IMR-90 (cell line): ENCODE results near the gene FLVCR2.

Source experiments
- BHLHE40 ChIP-seq: fragments of 150-350 bp; IDR thresholded peaks from 2 replicates; pipeline ENCODE4 v1.6.1; 2016; ENCODE audit warnings: mild to moderate bottlenecking, low read depth, low read length
- MAFK ChIP-seq: IDR thresholded peaks from 2 replicates; pipeline ENCODE4 v1.6.1; 2012; ENCODE audit warnings: low read depth, low read length, improper control_type of control experiment
- POLR2A ChIP-seq: IDR thresholded peaks from 2 replicates; pipeline ENCODE4 v1.6.1; 2012; ENCODE audit warnings: mild to moderate bottlenecking, low read depth, low read length
- RAD21 ChIP-seq: IDR thresholded peaks from 2 replicates; pipeline ENCODE4 v1.6.1; 2012; ENCODE audit warnings: low read length, improper control_type of control experiment
- SMC3 ChIP-seq: fragments of 150-350 bp; IDR thresholded peaks from 2 replicates; pipeline ENCODE4 v1.6.1; 2016; ENCODE audit warnings: low read depth, mild to moderate bottlenecking, antibody characterized with exemption, low read length, moderate library complexity
- TF ChIP-seq, protein P1 (sequence below): conservative IDR thresholded peaks from 2 replicates; pipeline ENCODE4 v1.5.1; 2012; ENCODE audit warnings: mild to moderate bottlenecking, low read depth, low read length, improper control_type of control experiment

DNA sequence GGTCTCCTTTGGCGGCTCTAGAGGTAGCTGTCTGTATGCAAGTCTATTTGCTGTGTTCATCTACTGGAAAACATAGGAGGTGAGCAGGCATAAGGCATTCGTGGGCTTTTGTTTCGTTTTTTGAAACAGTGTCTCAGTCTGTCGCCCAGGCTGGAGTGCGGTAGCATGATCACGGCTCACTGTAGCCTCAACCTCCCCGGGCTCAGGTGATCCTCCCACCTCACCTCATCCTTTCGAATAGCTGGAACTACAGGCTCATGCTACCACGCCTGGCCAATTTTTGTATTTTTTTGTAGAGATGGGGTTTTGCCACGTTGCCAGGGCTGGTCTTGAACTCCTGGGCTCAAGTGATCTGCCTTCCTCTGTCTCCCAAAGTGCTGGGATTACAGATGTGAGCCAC lies 27.5 kb downstream of the FLVCR2 start:
- TF ChIP-seq, protein P1, sequence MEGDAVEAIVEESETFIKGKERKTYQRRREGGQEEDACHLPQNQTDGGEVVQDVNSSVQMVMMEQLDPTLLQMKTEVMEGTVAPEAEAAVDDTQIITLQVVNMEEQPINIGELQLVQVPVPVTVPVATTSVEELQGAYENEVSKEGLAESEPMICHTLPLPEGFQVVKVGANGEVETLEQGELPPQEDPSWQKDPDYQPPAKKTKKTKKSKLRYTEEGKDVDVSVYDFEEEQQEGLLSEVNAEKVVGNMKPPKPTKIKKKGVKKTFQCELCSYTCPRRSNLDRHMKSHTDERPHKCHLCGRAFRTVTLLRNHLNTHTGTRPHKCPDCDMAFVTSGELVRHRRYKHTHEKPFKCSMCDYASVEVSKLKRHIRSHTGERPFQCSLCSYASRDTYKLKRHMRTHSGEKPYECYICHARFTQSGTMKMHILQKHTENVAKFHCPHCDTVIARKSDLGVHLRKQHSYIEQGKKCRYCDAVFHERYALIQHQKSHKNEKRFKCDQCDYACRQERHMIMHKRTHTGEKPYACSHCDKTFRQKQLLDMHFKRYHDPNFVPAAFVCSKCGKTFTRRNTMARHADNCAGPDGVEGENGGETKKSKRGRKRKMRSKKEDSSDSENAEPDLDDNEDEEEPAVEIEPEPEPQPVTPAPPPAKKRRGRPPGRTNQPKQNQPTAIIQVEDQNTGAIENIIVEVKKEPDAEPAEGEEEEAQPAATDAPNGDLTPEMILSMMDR: no peak
- no peak for TF ChIP-seq BHLHE40
- no peak for TF ChIP-seq POLR2A
- no peak for TF ChIP-seq RAD21
- TF ChIP-seq SMC3: no peak
- no peak for TF ChIP-seq MAFK
